K562 (cell line): ENCODE data around the gene LOXL4. TPM values are rescaled to one million over a fixed set of nuclear protein-coding genes. Genes with fewer than 3 reads are reported as not detected.
A peak's percentile ranks its signal among the peaks of the same experiment; 100 is the strongest.

Experiments used
- ATAC-seq: fragments of 200-7000 bp; cut with Tn5 transposase; 3 replicates; pipeline ENCODE4 v1.9.1; 2020; ENCODE audit warnings: moderate library complexity
- BruUV-seq: library from RNA; stranded (reverse); fragments of 400-500 nt; replicated peaks from 2 replicates; lab custom pipeline; 2021; lab: Mats Ljungman, UMichigan
- CTCF ChIA-PET: fragments of 300-600 bp; formaldehyde crosslinking; extraction: SDS; loops from one replicate; lab custom pipeline; 2021; ENCODE audit warnings: low intra/inter-chr PET ratio; lab: Yijun Ruan, JAX
- POLR2A ChIA-PET: fragments of 300-600, 350-650 bp; sonication (Branson Sonifier 250); formaldehyde crosslinking; extraction: SDS; loops from one replicate; lab custom pipeline; 2021; ENCODE audit warnings: antibody characterized with exemption, inconsistent platforms; lab: Yijun Ruan, JAX
- DNase-seq, 4 experiments: peaks; one replicate each; pipeline versions ENCODE4 v3.0.0 to v3.0.0-alpha.2; 2011 to 2018; ENCODE audit warnings: low spot score in 3 of 4, mixed read lengths in 3 of 4; ENCODE audit errors: extremely low read depth in 1 of 4
- FAIRE-seq: peaks from 2 replicates; lab custom pipeline; 2011; peaks lifted over from hg19 to GRCh38; lab: Jason Lieb, UNC
- H2AFZ ChIP-seq: 2 replicates; pipeline ENCODE4 v1.6.0; 2011; ENCODE audit warnings: low read depth, low read length, control low read depth, inconsistent platforms
- H3K27ac ChIP-seq: fragments of 200-600 bp; 3 replicates; pipeline ENCODE4 v1.8.0; 2011; ENCODE audit warnings: low read depth, mild to moderate bottlenecking, control low read depth, inconsistent platforms, low read length, moderate library complexity, mixed read lengths; ENCODE audit errors: extremely low read depth
- H3K27me3 ChIP-seq, 2 experiments: fragments of 300-600 bp in 1 of 2; 2 replicates in 1 of 2; 3 replicates in 1 of 2; pipeline versions ENCODE4 v1.6.0 to v1.8.0; 2011; ENCODE audit warnings: inconsistent platforms in 2 of 2, low read length in 2 of 2, mild to moderate bottlenecking in 1 of 2, mixed read lengths in 1 of 2, moderate library complexity in 1 of 2; ENCODE audit not compliant: control insufficient read depth in 2 of 2, insufficient read depth in 2 of 2
- H3K36me3 ChIP-seq: fragments of 300-600 bp; 3 replicates; pipeline ENCODE4 v1.8.0; 2011; ENCODE audit warnings: mild to moderate bottlenecking, low read length, inconsistent platforms; ENCODE audit not compliant: control insufficient read depth, insufficient read depth
- H3K4me1 ChIP-seq, 2 experiments: fragments of 200-600 bp in 1 of 2; replicated peaks in 1 of 2; 2 replicates in 1 of 2; 3 replicates in 1 of 2; pipeline versions ENCODE4 v1.5.1 to v1.8.0; 2011; ENCODE audit warnings: inconsistent platforms in 2 of 2, low read length in 2 of 2, mild to moderate bottlenecking in 1 of 2, mixed read lengths in 1 of 2, moderate library complexity in 1 of 2; ENCODE audit not compliant: control insufficient read depth in 2 of 2, insufficient read depth in 2 of 2
- H3K4me2 ChIP-seq: 2 replicates; pipeline ENCODE4 v1.6.1; 2011; ENCODE audit warnings: low read length, control low read depth, inconsistent platforms, mixed read lengths; ENCODE audit not compliant: insufficient read depth
- H3K4me3 ChIP-seq: fragments of 200-600 bp; sonication (generic), shearing (Covaris generic); 2 replicates; pipeline ENCODE4 v1.5.1; 2016; ENCODE audit warnings: control low read depth, inconsistent platforms
- H3K79me2 ChIP-seq: fragments of 200-600 bp; 3 replicates; pipeline ENCODE4 v1.8.0; 2011; ENCODE audit warnings: low read length, inconsistent platforms; ENCODE audit not compliant: control insufficient read depth, insufficient read depth
- H3K9ac ChIP-seq, 2 experiments: 2 replicates each; pipeline versions ENCODE4 v1.6.0 to v1.6.1; 2011; ENCODE audit warnings: low read depth in 2 of 2, low read length in 2 of 2, control low read depth in 1 of 2, inconsistent platforms in 1 of 2, mild to moderate bottlenecking in 1 of 2, mixed read lengths in 1 of 2; ENCODE audit not compliant: insufficient read depth in 1 of 2
- H3K9me1 ChIP-seq: one replicate; pipeline ENCODE4 v1.6.0; 2011; ENCODE audit warnings: inconsistent platforms, mild to moderate bottlenecking, low read length, moderate library complexity; ENCODE audit not compliant: control insufficient read depth, insufficient read depth
- H3K9me3 ChIP-seq: replicated peaks from 2 replicates; pipeline ENCODE4 v1.5.1; 2011; ENCODE audit warnings: low read depth, low read length, inconsistent platforms; ENCODE audit not compliant: control insufficient read depth, insufficient read depth
- H4K20me1 ChIP-seq: replicated peaks from 2 replicates; pipeline ENCODE4 v1.6.1; 2011; ENCODE audit warnings: low read length, inconsistent platforms, mixed read lengths; ENCODE audit not compliant: control insufficient read depth, insufficient read depth
- ADNP ChIP-seq: fragments of 200-800 bp; sonication (Bioruptor generic); IDR thresholded peaks from 2 replicates; pipeline ENCODE4 v1.6.1; 2016; ENCODE audit warnings: missing genetic modification characterization, missing compliant biosample characterization
- BCOR ChIP-seq: fragments of 450-650 bp; IDR thresholded peaks from 2 replicates; pipeline ENCODE4 v1.6.1; 2016
- BRD9 ChIP-seq: fragments of 450-650 bp; IDR thresholded peaks from 2 replicates; pipeline ENCODE4 v1.6.1; 2018; ENCODE audit warnings: low read depth; ENCODE audit not compliant: partially characterized antibody
- CBX1 ChIP-seq: sonication (generic); IDR thresholded peaks from 2 replicates; pipeline ENCODE4 v1.6.1; 2016; ENCODE audit warnings: antibody characterized with exemption, low read depth, mild to moderate bottlenecking
- ESRRA ChIP-seq: fragments of 450-650 bp; IDR thresholded peaks from 2 replicates; pipeline ENCODE4 v1.6.1; 2014; ENCODE audit warnings: low read depth, mild to moderate bottlenecking, moderate library complexity, borderline replicate concordance
- HLTF ChIP-seq: fragments of 450-650 bp; IDR thresholded peaks from 2 replicates; pipeline ENCODE4 v1.6.1; 2016
- KDM1A ChIP-seq, 2 experiments: fragments of 450-650 bp; IDR thresholded peaks; 2 replicates each; pipeline ENCODE4 v1.6.1; 2016; ENCODE audit warnings: mild to moderate bottlenecking in 2 of 2
- NFIC ChIP-seq: fragments of 450-650 bp; IDR thresholded peaks from 2 replicates; pipeline ENCODE4 v1.6.1; 2017; ENCODE audit warnings: mild to moderate bottlenecking, inconsistent platforms
- RAD51 ChIP-seq: fragments of 450-650 bp; IDR thresholded peaks from 2 replicates; pipeline ENCODE4 v1.7.1; 2016; ENCODE audit warnings: low read depth, mild to moderate bottlenecking, borderline replicate concordance
- RBM25 ChIP-seq: fragments of 200-400 bp; formaldehyde crosslinking; IDR thresholded peaks from 2 replicates; pipeline ENCODE4 v1.6.1; 2018; ENCODE audit warnings: low read length, low read depth, moderate library complexity; ENCODE audit not compliant: severe bottlenecking
- WGBS: fragments of 100-300 bp; shearing (Covaris generic); methylation state at CpG from one replicate; pipeline ENCODE4 v1.1.6; 2016; ENCODE audit warnings: low coverage, mixed read lengths; ENCODE audit not compliant: insufficient coverage; ENCODE audit errors: missing lambda C conversion rate; 5-methylcytosine and 5-hydroxymethylcytosine counted together
- in situ Hi-C: fragments of 300-500 bp; cut with MboI; formaldehyde crosslinking; loops from 4 replicates; pipeline ENCODE4 v1.15.0; 2018; ENCODE audit warnings: inconsistent platforms, mixed read lengths
- intact Hi-C: fragments of 100-400 bp; cut with micrococcal nuclease; formaldehyde crosslinking; loops from 2 replicates; pipeline ENCODE4 v1.14.2; 2022
- polyA plus RNA-seq, 8 experiments: library from polyadenylated mRNA; depleted of rRNA in 4 of 8; stranded (reverse) in 5 of 8; unstranded in 3 of 8; fragments of >200 nt; fragmentation: Nextera tagmentation in 2 of 8; fragmentation: Illumina TruSeq in 1 of 8; extraction: Ambion mirVana in 2 of 8; extraction: Trizol in 1 of 8; gene quantifications; 2 replicates each; pipeline versions ENCODE4 v1.2.1 to v1.2.3, GENCODE V29; 2011 to 2014; ENCODE audit warnings: inconsistent platforms in 1 of 8, missing spikeins in 1 of 8
- total RNA-seq, 7 experiments: library from RNA; depleted of rRNA in 6 of 7; stranded (reverse); fragments of >200 nt in 6 of 7; fragmentation: Illumina TruSeq in 2 of 7; extraction: Trizol in 2 of 7; gene quantifications; 2 replicates each; pipeline versions ENCODE4 v1.2.1 to v1.2.3, GENCODE V29; 2011 to 2021; ENCODE audit warnings: low replicate concordance in 1 of 7

LOXL4 gene
- total and polyA plus RNA-seq, 9 of the 15 experiments (the other 6 are each of a cell fraction or from before 2014, with no cell fraction given) = 0.03 to 0.35 (median 0.05) TPM; not detected in 3

- Histone ChIP-seq H3K79me2 (no peaks in the 10 kb centered on the region), H3K9ac (no peak overlapping the region), H2AFZ (no peak overlapping the region), H3K4me1 (peaks cover 13 to 24% of the 10 kb centered on the region in 2 experiments), H3K27me3 (peaks cover 0 to 9% of the 10 kb centered on the region in 2 experiments; a peak in 2 of 5 replicates), H3K27ac (no peak overlapping the region), H3K9me3 (no peaks in the 10 kb centered on the region), H3K4me3 (no peak overlapping the region), H3K9me1 (no peaks in the 10 kb centered on the region), H4K20me1 (no peaks in the 10 kb centered on the region), H3K4me2 (no peak overlapping the region), H3K36me3 (no peaks in the 10 kb centered on the region)
- ChIA-PET CTCF (no interaction called here), POLR2A (no interaction called here)
- TF ChIP-seq NFIC (no peak), RBM25 (peak; percentile 84), ADNP (peak; percentile 71), HLTF (no peak), CBX1 (0 out of 2 replicates have a peak, but pooled peaks have one; percentile 37), BCOR (peak; percentile 80), BRD9 (no peak), ESRRA (peak; percentile 95), KDM1A (IDR thresholded peaks at IDR 0.05) (peak in 1 of 2 experiments; percentile 33; a peak in 1 of 4 replicates), RAD51 (no peak)
- intact Hi-C loops (no loop called here), in situ Hi-C loops (no loop called here)
- FAIRE-seq (no peak), DNase-seq (no peak), ATAC-seq (no peak)
- BruUV-seq = no TSS peak
- 50% methylated on average over 7 of the region's 7 CpGs for WGBS
Observed at GRCh38 chr10:98263088-98263487, 4.9 kb downstream of the LOXL4 start.
